Activated CD4-positive, alpha-beta T cell treated with anti-CD3 and anti-CD28 coated beads, Interleukin-2, amount 10 ng/mL, durations not matched to agents 24 days and 14 days (primary cell): ENCODE results near the gene AEBP2. TPM values are rescaled to one million over a fixed set of nuclear protein-coding genes. Genes with fewer than 3 reads are reported as not detected.
"Not testable (repeated sequence)": the region's sequence is repeated elsewhere in the genome, so short reads cannot be mapped to it uniquely, and the experiment has no call there.

Source experiments
- DNase-seq: peaks from one replicate; pipeline ENCODE4 v3.0.0; 2022
- H3K27ac Mint-ChIP-seq: one replicate; pipeline ENCODE4 v1.8.0; 2022; ENCODE audit warnings: mild to moderate bottlenecking, mixed read lengths
- H3K27me3 Mint-ChIP-seq: one replicate; pipeline ENCODE4 v1.8.0; 2022; ENCODE audit warnings: mixed read lengths
- H3K36me3 Mint-ChIP-seq: one replicate; pipeline ENCODE4 v1.8.0; 2022; ENCODE audit warnings: low read depth, mild to moderate bottlenecking, mixed read lengths
- H3K4me1 Mint-ChIP-seq: one replicate; pipeline ENCODE4 v1.8.0; 2021; ENCODE audit warnings: mixed read lengths
- H3K4me3 Mint-ChIP-seq: one replicate; pipeline ENCODE4 v1.8.0; 2022; ENCODE audit warnings: mild to moderate bottlenecking, moderate library complexity, mixed read lengths
- H3K9me3 Mint-ChIP-seq: one replicate; pipeline ENCODE4 v1.8.0; 2021; ENCODE audit warnings: mixed read lengths
- intact Hi-C: fragments of 100-400 bp; cut with micrococcal nuclease; formaldehyde crosslinking; loops from one replicate; pipeline ENCODE4 v1.15.1; 2023
- total RNA-seq: library from RNA; stranded (reverse); gene quantifications from 2 replicates; pipeline ENCODE4 v1.2.3, GENCODE V29; 2022

AEBP2 gene
- total RNA-seq, 1 donor from 2014 or later = 59.2 TPM

DNA sequence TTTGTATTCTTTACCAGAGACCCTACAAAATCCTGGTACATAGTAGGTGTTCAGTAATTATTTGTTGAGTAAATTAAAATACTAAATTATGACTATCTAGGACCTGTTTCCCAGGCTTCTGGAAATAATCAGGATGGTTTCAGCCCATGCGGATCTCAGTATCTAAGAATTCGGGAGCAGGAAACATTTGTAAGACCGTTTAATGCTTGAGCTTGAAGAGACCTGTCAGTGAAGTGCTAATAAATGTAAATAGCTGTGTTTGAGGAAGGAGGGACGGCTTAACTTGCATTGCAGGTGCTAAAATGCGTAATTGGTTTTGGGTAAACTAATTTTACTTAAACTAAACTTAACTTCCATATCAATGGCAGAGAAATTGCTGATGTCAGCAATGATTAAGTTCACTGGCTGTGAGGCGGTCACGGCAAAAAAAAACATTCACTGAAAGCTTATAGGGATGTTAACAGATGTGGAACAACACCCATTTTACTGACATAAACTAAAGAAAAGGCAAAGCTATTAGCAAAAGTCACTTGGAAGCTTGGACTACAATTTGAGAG lies 28.6 kb upstream of the AEBP2 start:
- intact Hi-C loops = no loop called here
- no peak overlapping the region for H3K4me3 Mint-ChIP-seq
- H3K27me3 Mint-ChIP-seq = no peaks in the 10 kb centered on the region
- no peak overlapping the region for H3K27ac Mint-ChIP-seq
- no peaks in the 10 kb centered on the region for H3K36me3 Mint-ChIP-seq
- H3K9me3 Mint-ChIP-seq = no peaks in the 10 kb centered on the region
- DNase-seq = no peak
- no peaks in the 10 kb centered on the region for H3K4me1 Mint-ChIP-seq

DNA sequence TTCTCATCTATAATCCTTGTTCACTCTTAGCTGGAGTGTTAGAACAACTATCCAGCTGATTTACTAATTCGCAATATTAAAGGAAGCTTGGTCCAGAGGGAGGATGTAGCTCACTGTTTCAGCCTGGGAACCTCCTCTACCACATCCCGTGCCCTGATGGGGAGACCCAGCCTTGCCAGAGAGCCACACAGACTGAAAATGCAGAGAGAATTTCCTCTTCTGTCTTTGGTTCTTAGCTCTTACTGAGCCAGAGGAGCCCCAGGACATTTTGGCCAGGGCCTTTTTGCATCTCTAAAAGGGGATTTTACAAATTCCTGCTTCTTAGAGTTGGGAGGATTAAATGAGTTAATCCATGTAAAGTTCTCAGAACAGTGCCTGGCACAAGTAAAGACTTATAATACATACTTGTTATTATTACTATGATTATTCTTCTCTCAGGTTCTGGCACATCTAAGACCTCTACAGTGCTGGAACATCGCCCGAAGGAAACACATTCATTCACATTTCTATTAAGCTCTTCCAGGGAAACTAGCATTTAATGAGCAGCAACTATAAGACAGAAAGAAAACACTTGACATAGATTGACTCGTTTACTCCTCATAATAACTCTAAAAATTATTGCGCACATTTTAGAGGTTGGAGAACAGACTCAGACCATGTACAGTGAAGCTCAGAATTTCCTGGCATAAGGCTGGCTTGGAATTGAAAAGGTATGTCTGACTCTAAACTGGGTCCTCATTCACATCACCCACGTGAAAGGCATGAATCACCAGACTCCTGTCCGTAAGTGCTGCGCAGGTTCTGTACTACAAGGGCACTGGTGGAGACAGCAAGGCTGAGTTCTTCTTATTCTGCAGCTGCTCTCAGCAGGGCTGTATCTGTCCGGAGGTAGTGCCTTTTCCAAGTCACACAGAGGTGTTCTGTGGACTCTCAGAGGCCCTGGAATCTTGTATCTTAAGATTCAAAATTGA lies 27.8 kb upstream of the AEBP2 start:
- H3K9me3 Mint-ChIP-seq = no peaks in the 10 kb centered on the region
- no peaks in the 10 kb centered on the region for H3K4me1 Mint-ChIP-seq
- no peaks in the 10 kb centered on the region for H3K36me3 Mint-ChIP-seq
- DNase-seq = no peak
- intact Hi-C loops = no loop called here
- H3K4me3 Mint-ChIP-seq = no peak overlapping the region
- H3K27me3 Mint-ChIP-seq = no peaks in the 10 kb centered on the region
- no peak overlapping the region for H3K27ac Mint-ChIP-seq

DNA sequence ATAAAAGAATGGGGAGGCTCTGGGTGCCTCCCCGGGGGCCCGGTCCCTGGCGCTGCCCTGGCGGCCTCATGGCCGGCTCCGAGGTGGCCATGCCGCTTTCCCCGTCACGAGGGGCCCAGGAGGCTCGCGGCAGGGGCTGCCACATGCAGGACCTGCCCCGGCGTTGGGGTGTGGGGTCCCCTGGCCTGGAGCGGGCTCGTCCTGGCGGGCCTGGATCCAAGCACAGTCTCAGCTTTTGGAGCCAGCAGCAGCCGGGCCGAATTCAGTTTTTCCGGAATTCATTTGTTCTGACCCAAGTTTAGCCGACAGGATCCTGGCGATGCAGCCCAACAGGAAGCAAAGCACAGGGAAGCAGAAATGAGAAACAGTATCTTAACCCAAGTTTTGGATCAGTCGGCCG lies 26.4 kb upstream of the AEBP2 start:
- no peaks in the 10 kb centered on the region for H3K36me3 Mint-ChIP-seq

DNA sequence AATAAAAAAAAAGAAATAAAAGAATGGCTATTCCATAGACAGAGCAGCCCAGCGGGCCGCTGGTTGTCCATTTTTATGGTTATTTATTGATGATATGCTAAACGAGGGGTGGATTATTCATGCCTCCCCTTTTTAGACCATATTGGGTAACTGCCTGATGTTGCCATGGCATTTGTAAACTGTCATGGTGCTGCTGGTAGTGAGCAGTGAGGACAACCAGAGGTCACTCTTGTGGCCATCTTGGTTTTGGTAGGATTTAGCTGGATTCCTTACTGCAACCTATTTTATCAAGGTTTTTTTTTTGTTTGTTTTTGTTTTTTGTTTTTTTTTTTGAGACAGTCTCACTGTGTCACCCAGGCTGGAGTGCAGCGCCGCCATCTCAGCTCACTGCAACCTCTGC lies 25.7 kb upstream of the AEBP2 start:
- H3K27me3 Mint-ChIP-seq, H3K4me3 Mint-ChIP-seq, H3K36me3 Mint-ChIP-seq, DNase-seq, H3K4me1 Mint-ChIP-seq, H3K27ac Mint-ChIP-seq, H3K9me3 Mint-ChIP-seq, intact Hi-C loops: not testable (repeated sequence)

More for the DNA sequence above, 26.4 kb upstream of the AEBP2 start:
- H3K4me1 Mint-ChIP-seq = no peaks in the 10 kb centered on the region
- no peak overlapping the region for H3K27ac Mint-ChIP-seq
- H3K27me3 Mint-ChIP-seq = no peaks in the 10 kb centered on the region
- no peak overlapping the region for H3K4me3 Mint-ChIP-seq
- no peak for DNase-seq
- intact Hi-C loops = no loop called here
- no peaks in the 10 kb centered on the region for H3K9me3 Mint-ChIP-seq

DNA sequence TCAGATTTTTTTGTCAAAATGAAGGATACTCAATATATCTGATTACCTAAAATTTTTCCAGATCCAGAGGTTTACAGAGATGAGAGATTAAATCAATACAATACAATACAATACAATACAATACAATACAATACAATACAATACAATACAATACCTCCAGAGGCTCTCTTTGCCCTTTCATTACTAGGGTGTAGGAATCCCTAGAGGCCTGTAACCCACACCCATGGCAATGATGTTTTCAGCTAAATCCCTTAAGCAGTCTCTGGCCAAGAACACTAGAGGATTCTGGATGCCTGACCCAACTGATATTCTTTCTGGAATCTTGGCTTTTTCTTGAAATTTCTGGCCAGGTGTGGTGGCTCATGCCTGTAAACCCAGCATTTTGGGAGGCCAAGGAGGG lies 23.7 kb upstream of the AEBP2 start:
- Mint-ChIP-seq H3K4me3 (no peak overlapping the region), H3K36me3 (no peaks in the 10 kb centered on the region), H3K27ac (no peak overlapping the region)

DNA sequence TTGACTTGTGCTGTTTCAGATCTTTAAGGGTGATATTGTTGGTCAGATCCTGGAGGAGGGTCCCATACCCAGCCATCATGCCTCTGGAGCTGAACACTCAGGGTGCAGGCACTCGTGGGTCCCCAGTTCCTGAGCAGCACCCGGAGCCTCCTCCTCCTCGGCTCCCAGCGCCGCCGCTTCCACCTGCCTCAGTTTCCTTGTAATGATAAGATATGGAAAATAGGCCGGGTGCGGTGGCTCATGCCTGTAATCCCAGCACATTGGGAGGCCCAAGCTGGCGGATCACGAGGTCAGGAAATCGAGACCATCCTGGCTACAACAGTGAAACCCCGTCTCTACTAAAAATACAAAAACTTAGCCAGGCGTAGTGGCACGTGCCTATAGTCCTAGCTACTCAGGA lies 20.2 kb upstream of the AEBP2 start:
- intact Hi-C loops = no loop called here
- H3K36me3 Mint-ChIP-seq = no peaks in the 10 kb centered on the region
- H3K4me3 Mint-ChIP-seq = no peak overlapping the region
- H3K27me3 Mint-ChIP-seq = no peaks in the 10 kb centered on the region
- H3K4me1 Mint-ChIP-seq = peaks cover 6% of the 10 kb centered on the region
- H3K27ac Mint-ChIP-seq = no peak overlapping the region
- H3K9me3 Mint-ChIP-seq = no peaks in the 10 kb centered on the region
- DNase-seq = no peak

More for the DNA sequence above, 23.7 kb upstream of the AEBP2 start:
- Mint-ChIP-seq H3K27me3 (no peaks in the 10 kb centered on the region), H3K9me3 (no peaks in the 10 kb centered on the region), H3K4me1 (no peaks in the 10 kb centered on the region)
- intact Hi-C loops = no loop called here
- DNase-seq = no peak

DNA sequence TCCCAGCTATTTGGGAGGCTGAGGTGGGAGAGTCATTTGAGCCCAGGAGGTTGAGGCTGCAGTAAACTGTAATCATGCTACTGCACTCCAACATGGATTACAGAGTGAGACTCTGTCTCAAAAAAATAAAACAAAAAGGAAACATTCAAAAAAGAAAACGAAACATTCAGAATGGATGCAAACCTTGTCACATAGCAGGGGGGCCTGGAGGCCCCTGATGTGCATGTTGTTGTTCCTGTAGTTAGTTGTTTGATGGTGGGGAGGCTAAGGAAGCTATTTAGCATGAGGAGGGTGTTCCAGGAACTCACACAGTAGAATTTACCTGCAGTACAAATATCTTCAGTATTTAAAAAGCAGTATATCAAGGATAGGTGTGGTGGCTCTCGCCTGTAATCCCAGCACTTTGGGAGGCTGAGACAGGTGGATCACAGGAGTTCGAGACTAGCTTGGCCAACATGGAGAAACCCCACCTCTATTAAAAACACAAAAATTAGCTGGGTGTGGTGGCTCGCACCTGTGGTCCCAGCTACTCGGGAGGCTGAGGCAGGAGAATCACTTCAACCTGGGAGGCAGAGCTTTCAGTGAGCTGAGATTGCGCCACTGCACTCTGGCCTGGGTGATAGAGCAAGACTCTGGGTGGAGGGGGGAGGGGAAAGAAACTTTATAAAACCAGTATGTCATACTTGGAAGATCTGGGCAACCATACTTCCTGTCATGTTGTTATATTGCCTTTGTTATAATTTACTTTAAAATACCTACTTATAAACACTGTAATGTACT lies 17.6 kb upstream of the AEBP2 start:
- no peaks in the 10 kb centered on the region for H3K27me3 Mint-ChIP-seq
- intact Hi-C loops = no loop called here
- H3K27ac Mint-ChIP-seq = peak overlapping the region; percentile 69
- H3K4me3 Mint-ChIP-seq = no peak overlapping the region
- H3K4me1 Mint-ChIP-seq = peaks cover 6% of the 10 kb centered on the region
- DNase-seq = no peak
- no peaks in the 10 kb centered on the region for H3K36me3 Mint-ChIP-seq
- no peaks in the 10 kb centered on the region for H3K9me3 Mint-ChIP-seq

DNA sequence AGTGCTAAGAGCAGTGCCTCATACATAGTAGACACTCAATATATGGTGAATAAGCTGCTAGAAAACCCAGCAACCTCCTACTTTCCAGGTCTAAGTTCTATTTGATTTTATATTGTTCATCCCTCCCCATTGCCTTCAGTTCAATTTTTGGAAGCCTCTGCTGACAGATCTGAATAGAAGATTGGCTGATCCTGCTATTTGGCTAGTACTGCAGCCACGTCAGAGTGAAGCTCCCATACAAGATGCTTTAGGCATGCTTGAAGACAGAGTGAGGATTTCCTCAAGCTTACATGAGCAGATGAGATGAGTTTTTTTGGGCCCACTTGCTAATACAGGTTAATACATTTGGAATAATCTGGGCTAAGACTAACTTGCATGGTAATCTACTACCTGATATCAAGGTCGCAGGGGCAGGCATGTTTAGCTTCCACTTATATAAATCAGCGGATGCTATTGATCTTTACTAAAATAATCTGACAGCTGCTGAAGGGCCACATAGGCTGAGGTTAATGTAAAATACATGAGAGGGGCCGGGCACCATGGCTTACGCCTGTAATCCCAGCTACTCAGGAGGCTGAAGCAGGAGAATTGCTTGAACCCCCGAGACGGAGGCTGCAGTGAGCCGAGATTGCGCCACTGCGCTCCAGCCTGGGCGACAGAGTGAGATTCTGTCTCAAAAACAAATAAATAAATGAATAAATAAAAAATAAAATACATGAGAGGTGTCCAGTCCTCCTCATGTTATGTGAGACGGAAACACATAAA lies 15.9 kb upstream of the AEBP2 start:
- Mint-ChIP-seq H3K9me3 (no peaks in the 10 kb centered on the region), H3K27ac (no peak overlapping the region), H3K27me3 (no peaks in the 10 kb centered on the region), H3K4me1 (peaks cover 9% of the 10 kb centered on the region), H3K36me3 (peaks cover 2% of the 10 kb centered on the region), H3K4me3 (no peak overlapping the region)
- DNase-seq = no peak
- intact Hi-C loops = no loop called here

DNA sequence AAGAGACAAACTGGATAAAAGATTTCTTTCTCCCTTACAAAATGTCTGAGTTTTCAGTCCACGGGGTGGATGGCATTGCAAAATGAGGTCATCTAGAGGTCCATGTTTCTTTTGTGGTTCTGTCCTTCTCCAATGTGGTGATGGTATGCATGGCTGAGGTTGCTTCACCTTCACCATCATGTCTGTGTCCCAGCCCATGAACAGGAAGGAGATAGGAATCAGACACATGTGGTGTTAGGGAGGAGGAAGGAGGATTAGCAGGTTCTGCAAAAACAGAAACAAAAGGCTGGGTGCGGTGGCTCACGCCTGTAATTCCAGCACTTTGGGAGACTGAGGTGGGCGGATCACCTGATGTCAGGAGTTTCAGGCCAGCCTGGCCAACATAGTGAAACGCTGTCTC lies 11.0 kb upstream of the AEBP2 start:
- H3K27me3 Mint-ChIP-seq = no peaks in the 10 kb centered on the region
- peaks cover 9% of the 10 kb centered on the region for H3K36me3 Mint-ChIP-seq
- H3K9me3 Mint-ChIP-seq = peaks cover 3% of the 10 kb centered on the region
- DNase-seq = no peak
- intact Hi-C loops = no loop called here
- H3K4me1 Mint-ChIP-seq = peaks cover 20% of the 10 kb centered on the region
- H3K27ac Mint-ChIP-seq = no peak overlapping the region
- no peak overlapping the region for H3K4me3 Mint-ChIP-seq

DNA sequence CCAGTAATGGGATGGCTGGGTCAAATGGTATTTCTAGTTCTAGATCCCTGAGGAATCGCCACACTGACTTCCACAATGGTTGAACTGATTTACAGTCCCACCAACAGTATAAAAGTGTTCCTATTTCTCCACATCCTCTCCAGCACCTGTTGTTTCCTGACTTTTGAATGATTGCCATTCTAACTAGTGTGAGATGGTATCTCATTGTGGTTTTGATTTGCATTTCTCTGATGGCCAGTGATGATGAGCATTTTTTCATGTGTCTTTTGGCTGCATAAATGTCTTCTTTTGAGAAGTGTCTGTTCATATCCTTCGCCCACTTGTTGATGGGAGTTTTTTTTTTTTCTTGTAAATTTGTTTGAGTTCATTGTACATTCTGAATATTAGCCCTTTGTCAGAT lies 9.8 kb upstream of the AEBP2 start:
- not testable (repeated sequence) for H3K36me3 Mint-ChIP-seq, H3K4me3 Mint-ChIP-seq

DNA sequence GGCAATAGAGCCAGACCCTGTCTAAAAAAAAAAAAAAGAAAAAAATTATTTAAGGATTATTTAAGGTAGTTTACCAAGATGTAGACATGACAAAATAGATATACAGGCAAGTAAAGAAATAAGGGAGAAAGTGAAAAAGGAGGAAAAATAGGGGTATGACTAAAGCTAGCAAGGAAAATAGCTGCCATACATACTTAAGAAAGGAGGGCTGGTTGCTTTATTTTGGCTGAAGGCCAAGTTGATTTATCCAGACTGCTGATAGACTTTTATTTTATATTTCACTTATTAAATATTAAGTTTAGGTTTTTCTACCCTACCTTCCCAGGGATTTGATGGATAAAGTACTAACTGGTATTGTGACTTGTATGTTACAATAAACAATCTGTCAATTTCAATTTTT lies 8.3 kb upstream of the AEBP2 start:
- no peaks in the 10 kb centered on the region for H3K27me3 Mint-ChIP-seq

More for the DNA sequence above, 9.8 kb upstream of the AEBP2 start:
- H3K4me1 Mint-ChIP-seq = peaks cover 24% of the 10 kb centered on the region
- DNase-seq, H3K27ac Mint-ChIP-seq, intact Hi-C loops, H3K9me3 Mint-ChIP-seq, H3K27me3 Mint-ChIP-seq: not testable (repeated sequence)

DNA sequence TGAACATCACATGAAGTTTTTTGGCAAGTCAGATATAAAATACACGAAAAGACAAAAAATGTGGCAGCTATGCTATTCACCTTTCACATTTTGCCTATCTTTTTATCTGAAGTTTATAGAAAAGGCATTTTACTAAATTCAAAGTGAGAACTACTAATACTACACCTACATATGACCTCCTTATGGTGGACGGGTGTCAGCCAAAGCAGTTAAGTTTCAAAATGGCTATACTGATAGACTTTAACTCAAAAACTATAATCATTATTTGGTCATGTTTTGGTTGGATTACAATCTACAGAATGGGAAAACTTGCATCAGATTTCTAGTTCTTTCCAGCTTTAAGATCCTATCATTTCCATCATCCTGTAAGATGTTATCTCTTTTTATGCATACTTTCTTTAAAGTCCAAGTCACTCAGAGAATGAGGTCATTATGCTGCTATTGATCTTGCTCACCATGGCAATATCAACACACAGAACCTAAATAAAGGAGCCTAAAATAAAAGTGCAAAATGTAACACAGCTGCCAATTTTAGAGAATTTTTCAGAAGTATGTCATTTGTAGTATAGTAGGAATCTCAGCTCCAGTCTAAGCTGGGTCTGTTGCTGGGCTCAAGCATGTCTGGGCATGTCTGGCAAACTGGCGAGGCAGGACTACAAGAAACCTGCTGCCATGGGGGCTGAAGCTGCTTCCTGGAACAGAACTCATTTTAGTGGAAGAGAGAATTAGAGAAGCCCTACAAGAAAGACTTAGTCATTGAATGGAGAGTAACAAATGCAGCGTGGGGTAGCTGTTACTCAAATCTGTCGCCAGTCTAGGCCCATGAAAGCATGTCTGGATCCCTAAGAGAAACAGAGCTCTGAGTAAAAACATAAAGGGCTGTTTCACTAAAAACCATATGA lies 7.6 kb upstream of the AEBP2 start:
- Mint-ChIP-seq H3K36me3 (peaks cover 9% of the 10 kb centered on the region), H3K4me3 (peak overlapping the region; percentile 38), H3K9me3 (peaks cover 4% of the 10 kb centered on the region), H3K4me1 (peaks cover 39% of the 10 kb centered on the region), H3K27me3 (no peaks in the 10 kb centered on the region), H3K27ac (peak overlapping the region; percentile 99)
- peak; percentile 83 for DNase-seq
- intact Hi-C loops = loop anchor here (1.0 to 5.0 kb wide), 6 partner anchors 9 to 401 kb away; no protein-coding TSS in a partner anchor

More for the DNA sequence above, 8.3 kb upstream of the AEBP2 start:
- H3K9me3 Mint-ChIP-seq = peaks cover 3% of the 10 kb centered on the region
- DNase-seq = no peak
- intact Hi-C loops = loop anchor here (5.0 kb wide), 2 partner anchors 121 to 401 kb away; no protein-coding TSS in a partner anchor
- H3K36me3 Mint-ChIP-seq = peaks cover 9% of the 10 kb centered on the region
- H3K4me1 Mint-ChIP-seq = peaks cover 32% of the 10 kb centered on the region
- no peak overlapping the region for H3K4me3 Mint-ChIP-seq
- peak overlapping the region; percentile 99 for H3K27ac Mint-ChIP-seq
